DMS53 (cell line): Measurements from ENCODE around the gene GALNTL6.
"Not testable (repeated sequence)": the region's sequence is repeated elsewhere in the genome, so short reads cannot be mapped to it uniquely, and the experiment has no call there.

ENCODE experiments used
- DNase-seq: peaks from one replicate; lab custom pipeline; 2025; lab: John Stamatoyannopoulos, UW

Gene GALNTL6

DNA sequence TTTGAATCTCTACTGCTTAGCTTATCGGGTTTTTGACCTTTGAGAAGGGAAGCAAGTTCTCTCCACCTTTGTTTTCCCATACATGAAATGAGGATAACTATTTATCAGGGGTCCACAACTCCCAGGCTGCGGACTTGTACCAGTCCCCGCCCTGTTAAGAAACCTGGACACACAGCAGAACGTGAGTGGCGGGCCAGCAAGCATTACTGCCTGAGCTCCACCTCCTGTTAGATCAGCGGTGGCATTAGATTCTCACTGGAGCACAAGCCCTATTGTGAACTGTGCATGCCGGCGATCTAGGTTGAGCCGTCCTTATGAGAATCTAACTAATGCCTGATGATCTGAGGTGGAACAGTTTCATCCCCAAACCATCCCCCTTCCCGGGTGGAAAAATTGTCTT lies 579.5 kb downstream of the GALNTL6 start:
- DNase-seq, result no peak

DNA sequence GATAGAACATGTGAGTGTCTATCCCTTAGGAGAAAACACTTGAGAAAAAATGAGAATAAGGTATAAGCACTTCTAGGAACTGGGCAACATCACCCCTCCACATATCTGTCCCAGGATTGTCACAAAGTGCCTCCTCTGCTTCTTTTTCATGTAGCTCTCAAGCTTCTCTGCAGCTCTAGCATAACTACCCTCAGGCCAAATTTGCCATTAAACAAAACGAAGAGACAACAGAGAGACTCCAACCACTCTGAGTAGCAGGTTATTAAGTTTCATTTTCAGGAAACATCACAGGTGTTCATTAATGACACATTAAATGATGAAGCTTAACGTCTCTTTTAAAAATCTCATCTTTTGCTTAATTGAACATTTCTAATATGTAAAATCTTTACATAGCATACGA lies 580.0 kb downstream of the GALNTL6 start:
- no peak for DNase-seq

DNA sequence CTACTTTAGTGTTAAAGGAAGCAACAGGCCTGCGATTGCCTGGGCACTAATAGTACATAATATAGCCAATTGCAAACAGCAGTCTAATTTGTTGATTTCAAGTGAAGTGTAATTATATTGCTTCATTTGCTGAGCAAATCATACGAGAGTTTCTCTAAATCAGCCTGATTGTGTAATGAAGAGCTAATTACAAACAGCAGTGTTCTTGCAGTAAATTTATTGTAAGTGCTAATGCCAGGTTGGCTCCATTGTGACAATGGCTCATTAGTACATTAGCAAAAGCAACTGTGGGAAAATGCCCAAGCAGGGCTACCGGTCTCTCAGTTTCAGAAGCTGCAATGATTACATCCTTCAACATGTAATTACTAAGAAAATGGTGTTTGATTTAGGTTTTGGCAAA lies 591.5 kb downstream of the GALNTL6 start:
- no peak for DNase-seq

DNA sequence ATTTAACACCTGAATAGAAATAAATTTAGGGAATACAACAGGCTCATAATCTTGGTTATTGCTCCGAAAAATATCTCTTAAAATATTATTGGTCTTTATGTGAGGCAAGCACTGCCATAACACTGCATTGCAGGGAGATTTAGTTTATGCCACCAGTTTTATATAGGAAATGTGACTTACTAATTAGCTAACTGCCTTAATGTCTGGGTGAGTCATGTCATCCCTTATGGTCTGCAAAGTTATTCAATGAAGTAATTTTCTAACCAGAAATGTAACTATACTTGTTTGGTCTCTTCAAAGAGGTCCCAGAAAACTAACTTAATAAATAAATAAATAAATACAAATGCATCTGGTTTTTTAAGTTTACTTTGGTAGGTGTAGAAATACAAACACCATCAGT lies 597.2 kb downstream of the GALNTL6 start:
- no peak for DNase-seq

DNA sequence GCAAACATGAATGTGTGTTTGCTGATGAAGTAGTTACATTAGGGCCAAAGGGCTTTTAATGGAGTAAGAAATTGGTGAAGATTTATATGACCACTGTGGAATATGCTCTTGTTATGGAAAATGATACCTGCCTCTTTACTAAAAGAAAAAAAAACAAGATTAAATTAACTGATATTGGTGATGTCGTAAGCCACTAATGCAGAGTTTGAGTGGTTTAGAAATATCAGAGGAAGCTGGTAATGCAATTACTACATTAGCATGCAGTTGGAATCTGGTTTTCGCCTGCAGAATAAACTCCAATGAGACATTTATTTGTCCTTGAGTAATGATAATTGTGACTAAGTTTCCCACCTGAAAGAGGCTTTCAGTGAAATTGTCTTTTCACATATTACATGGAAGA lies 597.9 kb downstream of the GALNTL6 start:
- peak; percentile 3 for DNase-seq

DNA sequence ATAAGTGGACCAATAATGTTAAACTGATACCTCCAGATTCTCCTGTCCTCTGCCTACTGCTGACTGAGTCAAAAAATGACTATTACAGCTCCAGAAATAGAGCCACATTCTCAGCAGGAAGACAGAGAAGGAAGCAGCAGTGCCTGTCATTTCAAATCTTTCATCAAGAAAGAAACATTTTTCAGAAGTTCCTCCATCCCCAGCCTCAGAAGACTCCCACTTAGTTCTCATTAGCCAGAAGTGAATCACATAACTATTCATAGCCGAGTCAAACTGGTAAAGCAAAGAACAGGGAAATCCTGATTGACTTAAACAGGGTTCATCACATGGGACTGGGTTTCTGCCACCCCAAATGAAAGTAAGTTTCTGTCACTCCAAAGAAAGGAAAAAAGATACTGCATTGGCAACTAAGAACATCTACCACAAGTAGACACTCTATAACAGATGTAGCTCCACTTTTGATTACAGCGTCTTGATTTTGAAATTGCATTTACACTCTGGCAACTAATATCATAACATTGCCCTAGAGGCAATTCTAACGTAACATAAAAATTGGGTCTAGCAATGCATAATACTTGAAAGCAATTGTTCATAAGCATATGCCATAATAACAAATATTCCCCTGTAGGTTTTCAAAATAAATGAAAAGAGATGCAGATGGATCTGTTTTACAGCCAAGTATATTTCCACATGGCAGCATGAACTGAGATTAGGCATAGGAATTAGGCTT lies 599.8 kb downstream of the GALNTL6 start:
- no peak for DNase-seq

DNA sequence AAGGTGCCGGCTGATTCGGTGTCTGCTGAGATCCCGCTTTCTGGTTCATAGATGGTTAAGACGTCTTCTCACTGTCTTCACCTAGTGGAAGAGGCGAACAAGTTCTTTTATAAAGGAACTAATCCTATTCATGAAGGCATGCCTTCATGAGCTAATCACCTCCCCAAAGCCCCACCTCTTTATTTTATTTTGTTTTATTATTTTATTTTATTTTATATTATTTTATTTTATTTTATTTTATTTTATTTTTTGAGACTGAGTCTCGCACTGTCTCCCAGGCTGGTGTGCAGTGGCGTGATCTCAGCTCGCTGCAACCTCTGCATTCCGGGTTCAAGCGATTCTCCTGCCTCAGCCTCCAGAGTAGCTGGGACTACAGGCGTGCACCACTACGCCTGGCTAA lies 615.8 kb downstream of the GALNTL6 start:
- DNase-seq, result not testable (repeated sequence)

DNA sequence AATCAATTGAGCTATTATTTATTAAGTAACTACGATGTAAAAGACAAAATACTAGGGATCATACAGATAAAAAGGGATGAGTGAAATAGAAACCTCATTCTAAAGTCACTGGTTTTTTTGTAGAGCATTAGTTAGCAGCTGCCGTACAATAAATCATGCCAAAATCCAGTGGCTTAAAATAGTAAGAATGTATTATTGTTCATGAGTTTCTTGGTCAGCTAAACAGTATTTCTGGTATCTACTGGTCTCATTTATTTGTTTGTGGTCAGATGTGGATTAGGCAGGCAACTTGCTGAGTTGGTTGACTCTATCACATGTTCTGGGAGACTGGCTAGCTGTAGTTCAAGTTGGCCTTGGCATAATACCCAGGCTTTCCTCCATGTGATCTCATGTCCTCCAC lies 667.3 kb downstream of the GALNTL6 start:
- no peak for DNase-seq

DNA sequence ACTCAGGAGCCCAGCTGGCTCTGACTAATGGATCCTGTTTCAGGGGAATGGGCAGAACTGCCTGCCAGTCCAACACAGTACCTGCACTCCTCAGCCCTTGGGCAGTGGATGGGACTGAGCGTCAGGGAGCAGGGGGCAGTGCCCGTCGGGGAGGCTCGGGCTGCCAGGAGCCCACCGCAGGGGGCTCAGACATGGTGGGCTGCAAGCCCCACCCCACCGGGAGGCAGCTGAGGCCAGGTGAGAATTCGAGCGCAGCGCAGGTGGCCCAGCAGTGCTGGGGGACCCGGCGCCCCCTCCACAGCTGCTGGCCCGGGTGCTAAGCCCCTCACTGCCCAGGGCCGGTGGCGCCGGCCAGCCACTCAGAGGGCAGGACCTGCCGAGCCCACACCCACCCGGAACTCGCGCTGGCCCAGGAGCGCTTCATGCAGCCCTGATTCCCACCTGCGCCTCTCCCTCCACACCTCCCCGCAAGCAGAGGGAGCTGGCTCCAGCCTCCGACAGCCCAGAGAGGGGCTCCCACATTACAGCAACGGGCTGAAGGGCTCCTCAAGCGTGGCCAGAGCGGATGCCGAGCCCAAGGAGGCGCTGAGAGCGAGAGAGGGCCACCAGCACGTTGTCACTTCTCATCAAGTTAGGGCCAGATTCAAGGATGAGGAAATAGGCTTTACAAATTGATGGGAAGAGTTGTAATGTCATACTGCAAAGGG lies 668.8 kb downstream of the GALNTL6 start:
- no peak for DNase-seq

DNA sequence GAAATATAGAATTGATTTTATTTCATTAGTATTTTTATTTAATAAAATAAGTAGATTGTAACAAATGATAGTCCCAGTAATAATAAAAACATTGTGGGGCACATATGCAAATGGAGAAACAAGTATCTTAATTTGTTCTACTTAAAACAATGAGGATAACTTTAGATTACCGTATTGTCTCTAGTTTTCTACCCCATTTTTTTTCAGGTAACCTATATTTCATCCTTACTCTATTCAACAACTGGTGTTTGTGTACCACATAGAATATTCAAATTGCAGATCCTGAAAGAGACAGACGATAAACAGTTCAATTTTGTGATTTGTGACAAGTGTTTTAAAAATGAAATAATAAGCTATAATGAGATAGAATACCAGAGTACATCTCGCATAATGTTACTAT lies 671.8 kb downstream of the GALNTL6 start:
- DNase-seq, result no peak

DNA sequence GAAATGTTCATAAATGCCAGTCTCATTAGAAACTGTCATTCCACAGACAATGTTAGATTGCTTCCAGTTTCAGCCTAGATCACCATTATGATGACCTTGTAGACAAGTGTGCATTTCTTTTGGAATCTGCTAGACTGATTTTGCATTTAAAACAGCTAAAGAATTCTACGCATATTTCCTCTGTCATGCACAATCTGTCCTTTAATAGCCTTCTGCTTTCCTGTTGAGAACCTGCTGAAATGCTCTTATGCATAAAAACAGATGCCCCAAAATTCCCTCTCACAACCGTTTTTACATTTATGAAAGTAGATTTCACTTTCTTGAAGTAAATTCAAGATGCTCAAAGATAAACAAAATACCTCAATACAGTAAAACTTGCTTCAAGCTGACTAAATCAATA lies 673.3 kb downstream of the GALNTL6 start:
- DNase-seq, result no peak

DNA sequence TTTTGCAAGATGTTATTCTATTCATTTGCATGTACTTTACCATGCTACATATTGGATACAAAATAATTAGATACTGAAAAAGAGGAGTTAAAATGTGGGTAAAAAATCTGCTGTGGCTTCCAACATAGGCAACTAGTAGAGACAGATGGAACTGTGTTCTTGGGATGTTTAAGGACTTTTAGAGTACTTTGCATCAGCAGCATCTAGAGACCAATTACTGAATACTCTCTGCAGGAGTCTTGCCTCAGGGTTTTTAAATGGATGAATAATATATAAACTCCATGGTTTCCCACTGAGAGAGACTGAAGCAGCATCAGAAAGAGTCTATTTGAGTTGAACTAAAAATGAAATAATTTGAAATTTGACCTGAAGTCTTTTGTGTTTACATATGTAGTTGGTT lies 676.7 kb downstream of the GALNTL6 start:
- no peak for DNase-seq

DNA sequence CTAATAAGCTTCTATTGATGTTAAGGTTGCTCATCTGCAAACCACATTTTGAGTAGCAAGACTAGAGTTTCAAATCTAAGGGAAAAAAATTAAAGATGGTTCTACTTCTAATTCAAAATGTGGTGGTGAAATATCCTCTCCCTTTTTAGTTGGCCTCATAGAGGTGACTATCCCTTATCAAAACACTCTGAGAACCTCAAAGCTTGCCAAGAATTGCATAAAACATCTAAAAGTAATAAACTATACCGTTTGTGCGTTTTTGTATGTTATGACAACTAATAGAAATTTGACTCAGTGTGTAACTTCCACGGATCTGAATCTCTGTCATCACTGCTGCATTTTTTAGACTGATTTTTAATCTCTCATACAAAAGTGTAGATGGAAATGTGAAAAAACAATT lies 682.6 kb downstream of the GALNTL6 start:
- DNase-seq, result no peak

DNA sequence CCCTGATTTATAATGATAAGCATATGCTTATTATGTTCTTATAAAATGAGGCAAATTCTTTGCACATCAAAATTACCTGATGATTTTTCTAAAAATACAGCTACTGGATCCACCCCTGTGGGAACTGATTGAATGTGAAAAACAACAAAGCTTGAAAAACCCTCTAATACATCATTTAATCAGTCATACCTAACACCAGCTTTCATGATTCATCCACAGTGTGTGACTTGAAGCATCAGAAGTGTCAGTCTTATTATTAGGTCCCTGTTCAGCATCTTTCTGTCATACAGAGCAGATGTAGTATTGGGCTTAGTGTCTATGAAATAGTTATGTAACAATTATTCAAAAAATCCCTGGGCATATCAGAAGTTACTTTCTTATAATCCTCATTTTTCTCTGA lies 684.1 kb downstream of the GALNTL6 start:
- DNase-seq, result no peak

DNA sequence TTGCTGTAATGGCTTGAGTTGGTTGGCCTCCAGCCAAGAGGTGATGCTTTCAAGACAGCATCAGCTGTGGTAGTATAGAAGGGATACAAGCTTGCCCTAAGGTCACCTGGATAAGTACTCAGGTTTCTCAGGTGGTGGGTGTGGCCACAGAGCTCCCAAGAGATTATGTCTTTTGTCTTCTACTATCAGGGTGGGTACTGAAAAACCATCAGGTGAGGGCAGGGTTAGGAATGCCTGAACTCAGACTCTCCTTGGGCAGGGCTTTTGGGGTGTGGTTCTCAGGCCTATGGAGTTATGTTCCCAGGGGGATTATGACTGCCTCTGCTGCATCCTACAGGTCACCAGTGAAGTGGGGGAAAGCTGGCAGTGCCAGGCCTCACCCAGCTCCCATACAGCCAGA lies 700.8 kb downstream of the GALNTL6 start:
- no peak for DNase-seq

DNA sequence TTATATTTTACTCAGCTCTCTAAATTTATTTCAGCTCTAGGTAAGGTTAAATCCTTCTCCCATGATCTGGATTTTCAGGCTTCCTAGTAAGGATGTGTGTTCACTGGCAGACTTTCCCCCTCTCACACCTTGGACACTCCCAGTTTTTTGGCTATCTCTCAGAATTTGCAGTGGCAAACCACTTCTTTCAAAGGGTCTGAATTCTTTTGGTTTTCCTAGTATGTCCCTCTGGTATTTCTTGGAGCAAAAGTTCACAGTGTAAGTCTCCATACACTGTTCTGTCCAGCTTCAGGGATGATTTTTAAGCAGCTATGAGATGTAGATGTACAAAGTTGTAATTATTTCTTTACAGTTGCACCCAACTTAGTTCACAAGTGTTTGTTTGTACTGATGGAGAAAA lies 701.6 kb downstream of the GALNTL6 start:
- no peak for DNase-seq

DNA sequence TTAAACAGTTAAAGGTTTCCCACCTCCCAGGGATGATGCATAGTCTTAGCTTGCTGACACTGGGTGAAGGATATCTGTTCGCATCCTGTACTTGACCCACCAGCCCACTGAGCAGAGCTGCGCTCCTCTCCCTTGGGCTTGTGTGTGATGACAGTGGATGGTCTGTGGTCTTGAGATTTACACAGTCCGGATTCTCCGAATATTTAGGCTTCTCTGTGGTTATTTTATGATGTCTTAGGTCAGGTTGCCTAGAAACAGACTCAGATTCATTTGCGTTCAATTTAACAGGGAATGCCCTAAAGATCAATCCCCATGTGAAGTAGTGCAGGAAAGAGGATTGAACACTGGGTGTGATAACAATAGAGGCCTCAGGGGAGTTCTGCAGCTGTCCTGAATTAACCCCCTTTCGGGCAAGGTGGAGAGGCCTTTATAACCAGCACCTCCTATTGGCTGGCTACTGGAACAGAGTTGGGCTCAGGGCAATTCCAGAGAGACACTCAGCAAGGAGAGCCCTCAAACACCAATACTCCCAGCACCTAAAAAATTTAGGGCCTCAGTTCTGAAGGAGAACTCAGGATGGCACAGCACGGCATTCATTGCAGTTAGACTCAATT lies 702.2 kb downstream of the GALNTL6 start:
- DNase-seq, result no peak

DNA sequence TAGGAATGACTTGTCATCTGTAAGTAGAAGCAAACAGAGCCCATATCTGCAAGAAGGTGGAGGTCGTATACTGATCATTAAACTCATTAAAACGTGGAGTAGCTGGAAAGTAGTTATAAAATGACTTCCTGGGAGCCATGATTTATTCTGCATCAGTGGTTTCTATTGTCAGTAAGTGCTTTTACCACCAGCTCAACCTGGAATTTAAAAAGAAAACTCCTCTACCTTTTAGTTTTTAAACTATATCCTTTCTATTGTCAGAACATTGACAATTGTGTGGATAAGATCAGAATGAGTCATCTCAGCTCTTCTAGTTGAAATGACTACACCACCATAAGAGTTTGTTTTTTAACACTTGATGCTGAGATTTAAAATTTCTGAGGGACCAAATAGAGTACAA lies 704.2 kb downstream of the GALNTL6 start:
- DNase-seq, result peak; percentile 34

DNA sequence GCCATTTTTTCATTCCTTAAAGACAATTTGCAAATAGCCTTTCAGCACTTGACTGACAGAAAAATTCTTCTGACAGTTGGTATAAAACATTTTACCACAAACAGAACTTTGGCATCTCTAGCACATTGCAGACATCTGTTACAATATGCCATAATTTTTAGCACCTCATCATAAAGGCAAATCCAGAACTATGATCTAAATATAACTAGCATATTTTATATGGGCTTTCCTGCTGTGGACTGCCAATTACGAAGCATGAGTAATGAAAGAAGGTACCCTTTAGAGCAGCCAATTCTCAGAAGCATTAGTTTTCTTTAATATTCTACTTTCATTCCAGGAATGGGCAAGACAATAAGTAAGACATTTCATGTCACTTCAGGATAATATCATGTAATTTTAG lies 708.0 kb downstream of the GALNTL6 start:
- DNase-seq, result no peak

DNA sequence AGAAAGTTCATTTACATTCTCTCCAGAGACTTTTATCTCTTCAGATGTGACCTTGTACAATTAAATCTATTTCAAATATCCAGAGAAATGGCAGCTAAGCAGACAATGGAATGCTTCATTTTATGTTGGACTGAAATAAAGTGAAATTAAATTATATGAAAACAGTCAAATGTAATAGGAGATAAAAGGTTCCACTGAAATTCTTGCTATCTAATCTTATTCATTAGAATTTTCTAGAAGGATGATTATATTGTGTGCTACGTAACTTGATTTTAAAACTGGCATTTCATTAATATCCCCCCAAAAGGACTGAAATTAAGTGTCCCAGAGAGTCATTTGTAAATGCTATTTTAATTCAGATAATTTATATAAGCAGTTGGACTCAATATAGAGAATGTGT lies 708.5 kb downstream of the GALNTL6 start:
- DNase-seq, result no peak

DNA sequence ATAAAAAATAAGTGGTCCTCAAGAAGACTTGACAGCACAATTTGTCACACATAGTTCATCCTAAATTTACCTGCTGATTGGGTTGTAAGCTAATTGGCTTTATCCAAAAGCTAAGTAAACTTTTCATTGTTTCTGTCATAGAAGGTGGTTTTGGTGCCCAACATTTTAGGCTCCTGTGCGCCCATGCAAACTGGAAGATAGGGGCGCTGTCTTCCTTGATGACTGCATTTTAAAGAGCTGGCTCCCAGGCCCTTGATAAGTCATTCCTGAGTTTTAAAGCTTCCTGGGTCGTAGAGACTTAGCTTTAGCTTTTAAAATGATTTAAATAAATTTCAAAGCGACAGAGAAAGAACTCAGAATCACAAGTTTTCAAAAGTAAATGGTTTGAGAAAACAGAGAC lies 730.0 kb downstream of the GALNTL6 start:
- DNase-seq, result no peak

DNA sequence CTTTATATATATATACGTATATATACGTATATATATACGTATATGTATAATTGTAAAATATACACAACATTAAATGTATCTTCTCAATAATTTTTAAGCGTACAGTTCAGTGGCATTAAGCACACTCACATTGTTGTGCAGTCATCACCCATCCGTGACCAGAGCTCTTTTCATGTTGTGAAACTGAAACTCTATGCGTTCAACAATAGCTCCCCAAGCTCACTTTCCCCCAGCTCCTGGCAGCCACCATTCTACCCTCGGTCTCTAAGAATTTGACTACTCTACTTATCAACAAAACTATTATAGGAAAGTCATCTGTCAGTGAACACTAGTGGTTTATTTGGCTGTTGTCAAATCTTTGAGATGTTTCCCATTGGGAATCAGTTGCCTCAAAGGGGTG lies 733.6 kb downstream of the GALNTL6 start:
- peak; percentile 18 for DNase-seq

DNA sequence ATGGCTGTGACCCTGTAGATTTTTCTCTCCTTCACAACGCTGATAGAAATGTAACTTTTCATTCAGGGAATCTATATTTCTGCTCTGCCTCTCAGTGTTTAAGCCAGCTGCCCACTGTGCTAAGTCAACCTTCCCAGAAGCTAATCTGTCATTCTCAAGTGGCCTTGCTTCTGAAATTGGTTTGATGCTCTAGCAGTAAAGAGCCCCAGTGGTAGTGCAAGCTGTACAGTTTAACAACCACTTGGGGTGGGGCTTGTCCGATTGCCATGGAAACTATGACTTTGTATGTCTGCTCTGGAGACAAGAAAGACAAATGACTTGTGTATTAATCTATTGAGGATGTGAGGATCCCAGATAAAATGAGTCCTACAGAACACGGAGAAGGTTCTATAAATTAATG lies 734.5 kb downstream of the GALNTL6 start:
- peak; percentile 66 for DNase-seq

DNA sequence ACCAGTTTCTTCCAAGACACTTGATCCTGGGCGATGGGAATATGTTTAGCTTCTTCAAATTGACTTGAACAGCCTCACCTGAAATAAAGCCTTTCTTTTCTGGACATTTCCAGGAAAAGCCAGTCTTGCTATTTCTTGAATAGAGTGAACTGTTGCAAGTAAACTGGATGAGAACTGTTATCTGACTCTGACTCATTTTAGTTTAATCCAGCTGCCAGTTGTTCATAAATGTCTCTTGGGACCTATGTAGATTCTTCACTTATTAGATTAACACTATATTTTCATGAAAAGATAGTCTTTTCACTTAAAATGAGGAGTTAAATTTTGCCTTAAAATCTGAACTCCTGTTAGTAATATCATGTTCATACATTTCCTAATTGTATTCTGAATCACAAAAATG lies 740.0 kb downstream of the GALNTL6 start:
- no peak for DNase-seq
